HG03139 (cell line): ENCODE measurements around the gene SPPL2A.
"Not testable (repeated sequence)": the region's sequence is repeated elsewhere in the genome, so short reads cannot be mapped to it uniquely, and the experiment has no call there.

ENCODE experiments used
- ATAC-seq: cut with Tn5 transposase; IDR thresholded peaks from one replicate; pipeline ENCODE4 v1.9.1; 2021; ENCODE audit not compliant: unreplicated experiment

The SPPL2A gene

DNA sequence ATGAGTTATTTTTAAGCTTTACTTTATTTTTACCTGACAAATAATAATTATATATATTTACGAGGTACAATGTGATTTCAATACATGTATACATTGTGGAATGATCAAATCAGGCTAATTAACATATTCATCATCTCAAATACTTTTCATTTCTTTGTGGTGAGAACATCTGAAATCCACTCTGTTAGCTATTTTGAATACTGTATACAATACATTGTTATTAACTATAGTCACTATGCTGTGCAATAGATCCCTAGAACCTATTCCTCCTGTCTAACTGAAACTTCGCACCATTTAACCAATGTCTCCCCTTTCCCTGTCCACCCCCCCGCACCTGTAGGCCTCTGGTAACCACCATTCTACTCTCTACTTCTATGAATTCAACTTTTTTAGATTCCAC lies 7.9 kb upstream of the SPPL2A start:
- ATAC-seq: no peak

DNA sequence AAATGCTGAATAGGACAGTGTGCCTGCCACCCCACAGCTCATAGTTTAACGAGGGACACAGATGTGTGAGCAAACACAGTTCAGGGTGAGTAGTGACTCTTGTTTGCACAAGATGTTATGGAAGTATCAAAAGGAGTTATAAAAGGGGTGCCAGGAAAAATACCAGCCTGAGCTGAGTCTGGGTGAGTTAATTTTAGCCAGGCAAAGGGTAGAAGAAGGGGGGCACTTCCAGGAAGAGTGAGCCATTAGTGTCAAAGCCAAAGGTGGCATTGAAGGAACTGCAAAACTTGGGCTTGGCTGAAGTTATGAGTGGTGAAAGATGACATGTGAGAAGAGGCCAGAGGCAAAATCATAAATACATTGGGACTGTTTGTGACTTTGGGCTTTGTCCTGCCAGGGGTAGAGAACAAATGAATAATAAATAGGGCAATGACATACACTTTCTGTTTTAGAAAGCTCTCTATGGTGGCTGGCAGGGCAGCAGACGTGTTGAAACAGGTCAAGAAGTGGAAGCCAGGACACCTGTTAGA lies 1.9 kb upstream of the SPPL2A start:
- ATAC-seq: no peak

DNA sequence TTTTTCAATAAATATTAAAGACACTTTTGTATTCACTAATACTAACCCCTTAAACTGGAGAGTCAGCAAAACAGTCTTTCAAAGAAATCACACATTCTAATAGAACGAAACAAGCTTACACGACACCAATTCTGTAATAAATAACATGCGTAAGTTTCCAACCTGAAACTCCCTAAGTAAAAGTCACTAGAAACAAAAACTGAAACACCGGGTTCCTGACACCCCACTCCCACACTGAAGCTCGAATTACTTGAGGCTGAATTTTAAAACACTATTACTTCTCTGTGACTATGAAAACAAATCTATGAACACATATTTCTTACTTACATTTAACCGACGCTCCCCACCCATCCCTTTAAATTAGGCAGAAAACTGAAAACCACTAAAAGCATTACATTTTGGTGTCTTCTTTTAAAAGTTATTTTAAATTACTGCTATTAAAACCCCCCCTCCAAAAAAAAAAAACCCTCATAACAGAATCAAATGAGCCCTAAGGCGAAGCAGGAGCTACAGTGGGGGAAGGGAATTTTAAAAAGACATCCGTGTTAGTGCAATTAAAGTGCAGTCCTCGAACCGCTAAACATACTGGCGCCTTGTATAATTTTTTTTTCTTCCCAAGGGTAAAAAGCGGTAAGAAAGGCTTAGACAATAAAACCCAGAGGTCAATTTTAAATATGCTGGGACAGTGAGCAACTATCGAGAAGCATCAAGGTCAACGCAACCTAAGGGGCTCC lies 878 bp downstream of the SPPL2A start:
- no peak for ATAC-seq

DNA sequence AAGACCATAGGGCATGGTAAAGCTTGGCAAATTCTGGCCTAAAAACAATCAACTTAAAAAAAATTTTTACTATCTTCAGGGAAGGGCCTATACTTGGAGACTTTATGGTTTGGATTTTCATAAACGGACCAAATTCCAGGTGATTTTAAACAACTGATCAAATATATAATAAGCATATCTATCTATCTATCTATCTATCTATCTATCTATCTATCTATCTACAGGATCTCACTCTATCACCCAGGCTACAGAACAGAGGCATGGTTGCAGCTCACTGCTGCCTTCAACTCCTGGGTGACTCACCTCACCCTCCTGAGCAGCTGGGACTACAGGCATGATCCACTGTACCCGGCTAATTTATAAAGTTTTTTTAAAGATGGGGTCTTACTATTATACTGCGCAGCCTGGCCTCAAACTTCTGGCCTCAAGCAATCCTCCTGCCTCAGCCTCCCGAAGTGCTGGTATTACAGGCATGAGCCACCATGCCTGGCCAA lies 6.7 kb downstream of the SPPL2A start:
- no peak for ATAC-seq

DNA sequence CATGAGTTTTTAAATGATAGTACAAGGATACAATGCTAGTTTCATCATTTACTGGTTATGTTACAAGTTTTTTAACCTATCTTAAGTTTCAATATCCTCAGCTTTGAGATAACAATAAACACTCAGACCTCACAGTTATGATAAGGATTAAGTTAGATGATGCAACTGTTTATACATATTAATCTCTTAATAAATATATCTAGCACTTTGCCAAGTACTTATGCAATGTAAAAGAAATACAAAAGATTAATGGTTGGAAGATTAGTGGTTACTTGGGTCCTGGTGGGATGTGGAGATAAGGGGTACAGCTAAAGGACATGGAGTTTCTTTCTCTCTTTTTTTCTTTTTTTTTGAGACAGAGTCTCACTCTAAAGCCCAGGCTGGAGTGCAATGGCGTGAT lies 12.0 kb downstream of the SPPL2A start:
- no peak for ATAC-seq

DNA sequence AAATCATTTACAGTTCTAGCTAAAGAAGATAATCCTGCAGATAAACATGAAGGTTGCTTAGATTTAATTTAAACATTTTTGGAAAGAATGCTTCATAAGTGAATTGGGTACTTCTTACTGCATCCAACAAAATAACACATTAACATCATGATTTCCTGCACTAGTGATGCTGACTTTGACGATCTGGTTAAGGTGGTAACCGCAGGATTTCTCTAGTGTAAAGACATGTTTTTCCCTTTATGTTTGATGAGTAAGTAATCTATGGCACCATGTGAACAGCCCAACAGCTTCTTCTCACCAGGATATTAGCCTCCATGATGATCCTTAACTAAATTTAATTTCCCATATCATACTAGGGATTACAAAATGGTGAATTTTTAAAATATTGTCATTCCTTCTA lies 14.1 kb downstream of the SPPL2A start:
- ATAC-seq: no peak

DNA sequence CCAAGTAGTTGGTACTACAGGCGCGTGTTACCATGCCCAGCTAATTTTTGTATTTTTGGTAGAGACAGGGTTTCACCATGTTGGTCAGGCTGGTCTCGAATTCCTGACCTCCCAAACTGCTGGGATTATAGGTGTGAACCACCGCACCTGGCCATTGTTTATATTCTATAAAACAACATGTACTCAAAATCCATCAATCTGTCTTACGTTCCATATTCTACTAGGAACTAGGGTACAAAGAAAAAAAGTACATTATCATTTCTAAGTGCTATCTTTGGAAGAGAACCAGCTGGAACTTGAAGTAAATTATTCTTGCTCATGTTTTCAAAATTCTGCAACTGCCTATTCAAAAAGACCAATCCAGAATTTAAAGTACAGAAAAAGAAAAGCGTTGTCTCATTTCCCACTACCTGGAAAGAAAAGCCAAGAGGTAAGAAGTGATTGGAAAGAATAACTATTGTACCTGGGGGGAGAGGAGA lies 15.2 kb downstream of the SPPL2A start:
- no peak for ATAC-seq

DNA sequence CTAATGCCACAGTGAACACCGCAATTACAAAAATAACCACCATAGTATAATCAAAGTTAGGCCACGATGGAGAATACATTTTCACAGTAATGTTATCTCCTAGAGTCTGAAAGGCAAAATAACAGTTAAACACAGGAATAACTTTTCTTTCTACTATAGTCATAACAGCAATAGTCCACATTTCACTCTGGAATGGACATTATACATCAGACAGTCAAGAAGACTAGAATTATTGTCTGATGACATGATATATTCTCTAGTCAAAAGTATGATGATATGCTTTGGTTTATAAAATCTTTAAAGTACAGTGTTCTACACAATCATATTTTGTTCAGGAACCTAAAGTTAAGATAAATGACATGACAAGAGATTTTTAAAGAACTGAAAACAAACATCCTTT lies 18.0 kb downstream of the SPPL2A start:
- no peak for ATAC-seq

DNA sequence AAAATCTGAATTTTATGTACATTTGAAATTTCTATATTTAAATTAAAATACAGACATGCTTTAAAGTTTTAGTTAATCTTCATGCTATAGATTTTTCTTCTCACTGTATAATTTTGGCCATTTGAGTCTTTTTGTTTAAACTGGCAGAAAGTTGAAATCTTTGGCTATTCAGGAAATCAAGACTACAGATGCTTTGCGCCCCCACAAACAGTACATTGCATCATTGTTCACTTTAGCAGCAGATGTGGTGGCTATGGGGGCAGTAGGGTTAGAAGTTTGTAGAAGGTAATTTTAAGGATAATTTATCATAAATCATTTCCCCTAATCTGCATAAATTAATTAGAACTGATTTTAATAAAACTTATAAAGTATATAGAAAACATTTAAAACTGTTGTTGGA lies 20.9 kb downstream of the SPPL2A start:
- ATAC-seq: no peak

DNA sequence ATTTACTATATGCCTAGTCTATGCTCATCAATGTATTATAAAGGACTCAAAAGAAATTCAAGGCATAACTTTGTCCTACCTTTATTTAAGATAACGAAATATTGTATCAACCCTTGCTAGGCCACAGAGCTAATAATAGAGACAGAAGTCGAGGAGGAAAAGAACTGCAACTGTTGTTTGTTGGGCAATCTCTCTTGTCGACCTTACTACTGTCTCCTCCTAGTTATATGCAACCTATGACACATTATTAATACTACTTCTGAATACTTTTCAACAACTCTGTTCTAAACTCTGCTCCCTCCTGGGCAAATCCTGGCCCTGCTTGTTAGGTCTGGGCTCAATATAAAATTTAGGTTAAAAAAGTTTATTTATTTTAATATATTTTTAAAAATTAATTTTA lies 24.6 kb downstream of the SPPL2A start:
- no peak for ATAC-seq

DNA sequence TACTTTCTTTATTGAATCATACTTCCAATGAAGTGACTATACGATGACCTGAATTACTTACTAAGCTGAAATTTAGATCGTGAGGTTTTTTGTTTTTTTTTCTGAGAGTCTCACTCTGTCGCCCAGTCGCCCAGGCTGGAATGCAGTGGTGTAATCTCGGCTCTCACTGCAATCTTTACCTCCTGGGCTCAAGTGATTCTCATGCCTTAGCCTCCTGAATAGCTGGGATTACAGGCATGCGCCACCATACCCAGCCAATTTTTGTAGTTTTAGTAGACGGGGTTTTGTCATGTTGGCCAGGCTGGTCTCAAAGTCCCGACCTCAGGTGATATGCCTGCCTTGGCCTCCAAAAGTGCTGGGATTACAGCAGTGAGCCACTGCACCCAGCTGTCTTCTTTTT lies 28.7 kb downstream of the SPPL2A start:
- no peak for ATAC-seq

DNA sequence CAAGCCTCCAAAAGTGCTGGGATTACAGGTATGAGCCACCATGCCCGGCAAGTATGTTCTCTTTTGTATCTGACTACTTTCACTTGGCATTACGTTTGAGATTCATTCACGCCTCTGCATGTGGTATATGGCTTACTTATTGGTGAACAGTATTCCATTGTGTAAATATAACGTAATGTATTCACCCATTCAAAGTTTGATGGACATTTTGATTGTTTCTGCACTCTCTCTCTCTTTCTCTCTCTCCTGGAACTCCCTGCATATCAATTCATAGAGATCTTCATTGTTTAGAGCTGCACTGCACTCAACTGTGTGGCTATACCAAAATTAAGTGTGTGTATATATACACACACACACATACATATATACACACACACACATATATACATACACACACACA lies 30.4 kb downstream of the SPPL2A start:
- ATAC-seq: no peak

DNA sequence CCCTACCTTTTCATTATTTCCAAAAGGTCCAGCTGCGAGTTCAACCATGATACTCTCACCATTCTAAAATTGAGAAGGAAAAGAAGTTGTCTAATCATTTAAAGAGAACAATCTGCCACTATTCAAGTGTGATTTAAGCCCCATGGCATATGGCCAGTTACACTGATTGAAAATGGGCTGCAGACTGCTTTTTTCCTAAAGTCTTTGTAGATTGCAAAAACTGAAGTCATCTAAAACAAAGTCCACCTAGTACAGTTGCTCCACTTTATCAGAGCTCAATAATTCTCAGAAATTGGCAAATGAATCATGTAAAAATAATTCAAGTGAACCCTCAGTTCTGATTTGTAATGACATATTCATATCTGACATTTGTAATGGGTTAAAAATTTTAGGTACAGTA lies 39.2 kb downstream of the SPPL2A start:
- no peak for ATAC-seq

DNA sequence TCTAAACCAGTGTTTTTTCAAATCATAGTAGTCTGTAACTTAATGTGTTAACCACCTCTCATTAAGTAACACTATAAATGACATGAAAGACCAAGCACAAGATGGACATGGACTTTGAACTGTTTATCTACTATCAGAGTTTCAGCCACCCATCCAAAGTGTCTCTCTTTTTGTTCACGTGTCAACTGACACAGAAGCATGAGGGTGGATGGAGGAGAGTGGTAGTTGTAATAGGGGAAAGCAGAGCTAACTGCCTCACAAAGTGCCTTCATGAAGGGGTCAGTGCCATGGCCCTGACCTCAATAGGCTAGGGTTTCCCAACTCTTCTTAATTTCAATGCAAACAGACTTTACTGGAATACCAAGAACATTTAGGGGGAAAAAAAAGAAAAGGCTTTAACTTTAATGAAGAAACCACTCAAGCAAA lies 46.8 kb downstream of the SPPL2A start:
- no peak for ATAC-seq

DNA sequence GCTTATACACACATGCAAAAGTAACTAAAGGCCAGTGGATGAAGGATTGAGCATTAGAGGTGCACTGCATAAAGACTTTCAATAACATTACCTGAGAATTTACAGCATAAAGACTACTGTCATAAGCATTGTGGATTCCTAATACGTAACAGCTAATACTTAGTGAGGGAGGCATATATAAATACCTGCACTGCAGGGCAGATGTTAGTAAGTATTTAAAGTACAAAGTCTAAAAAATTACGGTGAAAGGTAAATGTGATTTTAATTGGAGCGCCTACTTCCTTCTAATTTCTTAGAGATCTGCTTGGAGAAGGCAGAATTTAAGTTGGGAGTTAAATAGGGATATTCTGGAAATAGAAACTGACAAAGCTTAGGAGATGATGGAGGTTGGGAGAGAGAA lies 53.5 kb downstream of the SPPL2A start:
- ATAC-seq: no peak

DNA sequence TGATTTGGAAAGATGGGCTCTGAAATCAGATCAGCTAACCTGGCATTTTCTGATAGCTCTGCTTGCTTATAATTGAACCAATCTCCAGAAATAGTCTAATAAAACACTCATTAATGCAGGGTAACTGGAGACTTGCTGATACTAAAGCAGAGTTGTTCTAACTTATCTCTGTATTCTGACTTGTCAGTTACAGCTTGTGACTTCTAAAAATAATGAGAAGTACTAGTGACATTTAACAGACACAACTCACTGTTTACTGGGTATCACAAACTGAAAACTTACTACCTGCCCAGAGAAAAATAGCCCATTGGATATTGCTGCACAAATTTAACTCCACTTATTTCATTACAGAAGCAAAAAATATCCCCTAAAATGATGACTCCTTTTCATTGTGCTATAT lies 54.9 kb downstream of the SPPL2A start:
- no peak for ATAC-seq

DNA sequence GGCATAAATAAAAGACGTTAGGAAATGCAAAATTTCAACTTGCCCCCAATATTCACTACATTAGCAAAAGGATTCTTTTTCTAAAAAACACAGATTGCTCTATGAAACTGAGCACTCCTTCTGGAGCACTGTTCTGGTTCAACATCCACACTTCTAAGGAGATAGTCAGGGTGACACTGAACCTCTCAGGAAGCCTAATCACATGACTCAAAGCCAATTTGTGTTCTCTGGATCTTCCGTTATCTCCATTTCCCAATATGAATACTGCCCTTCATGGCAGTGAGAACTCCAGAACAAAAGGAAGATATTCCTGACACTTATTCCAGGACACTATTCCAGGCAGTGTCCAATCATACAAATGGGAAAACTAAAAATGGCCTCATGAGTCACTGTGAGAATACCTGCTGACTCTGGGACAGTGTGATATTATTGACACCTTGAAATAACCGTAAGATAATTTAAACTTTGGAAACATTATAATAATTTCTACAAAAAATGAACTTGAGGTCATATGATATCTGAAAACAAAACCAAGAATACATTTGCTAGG lies 57.6 kb downstream of the SPPL2A start:
- ATAC-seq: no peak

DNA sequence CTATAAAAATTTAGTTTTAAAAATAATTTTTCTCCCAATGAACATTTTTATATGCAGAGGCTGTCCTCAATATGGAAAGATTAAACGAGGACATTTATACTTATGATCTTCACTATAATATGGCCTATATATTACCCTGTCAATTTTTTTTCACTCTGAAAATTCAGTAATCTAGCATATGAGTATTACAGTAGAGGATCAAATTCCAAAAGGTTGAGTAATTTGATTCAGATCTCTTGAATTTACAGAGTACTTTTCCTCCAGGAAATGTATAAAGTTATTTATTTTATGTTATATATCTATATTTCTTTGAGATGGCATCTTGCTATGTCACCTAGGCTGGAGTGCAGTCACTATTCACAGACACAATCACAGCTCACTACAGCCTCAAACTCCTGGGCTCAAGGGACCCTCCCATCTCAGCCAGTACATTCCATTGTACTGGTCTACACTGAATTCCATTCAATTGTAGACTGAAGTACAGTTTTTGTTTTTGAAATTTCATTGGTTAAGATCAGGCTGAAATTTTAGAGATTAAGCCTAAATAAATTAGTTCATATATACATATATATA lies 62.7 kb downstream of the SPPL2A start:
- no peak for ATAC-seq

DNA sequence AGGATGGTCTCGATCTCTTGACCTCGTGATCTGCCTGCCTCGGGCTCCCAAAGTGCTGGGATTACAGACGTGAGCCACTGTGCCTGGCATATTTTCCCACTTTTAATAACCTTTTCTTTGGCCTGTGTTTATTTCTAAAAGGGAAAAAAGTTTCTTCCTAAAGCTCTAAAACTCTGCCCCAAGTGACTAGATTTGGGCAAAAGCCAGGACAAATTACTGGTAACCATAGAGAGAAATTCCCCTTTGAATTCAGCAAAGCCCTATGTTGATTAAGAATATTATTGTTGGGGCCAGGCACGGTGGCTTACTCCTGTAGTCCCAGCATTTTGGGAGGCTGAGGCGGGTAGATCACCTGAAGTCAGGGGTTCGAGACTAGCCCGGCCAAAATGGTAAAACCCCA lies 67.4 kb downstream of the SPPL2A start:
- ATAC-seq: no peak

DNA sequence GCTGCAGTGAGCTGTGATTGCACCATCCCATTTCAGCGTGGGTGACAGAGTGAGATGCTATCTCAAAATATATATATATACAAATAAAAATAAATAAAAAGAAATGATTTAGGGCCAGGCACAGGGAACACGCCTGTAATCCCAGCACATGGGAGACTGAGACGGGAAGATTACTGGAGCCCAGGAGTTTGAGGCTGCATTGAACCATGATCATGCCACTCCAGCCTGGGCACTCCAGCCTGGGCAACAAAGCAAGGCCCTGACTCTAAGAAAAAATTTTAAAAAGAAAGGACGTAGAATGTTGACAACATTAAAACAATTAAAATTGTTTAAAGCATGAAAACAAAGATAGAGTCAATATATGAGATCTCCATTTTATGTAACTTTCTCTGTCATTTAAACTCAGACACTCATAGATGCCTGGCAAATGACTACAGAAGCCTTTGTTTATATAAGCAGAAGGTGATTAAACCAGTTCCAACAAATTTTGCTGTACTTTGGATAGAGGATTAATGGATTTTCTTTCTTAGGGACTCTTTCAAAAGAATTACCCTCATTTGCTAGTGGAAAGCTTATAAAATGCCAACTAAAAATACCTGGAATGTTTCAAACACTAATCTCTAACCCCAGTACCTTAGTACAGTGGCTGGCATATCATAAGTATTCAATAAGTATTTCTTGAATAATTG lies 68.3 kb downstream of the SPPL2A start:
- ATAC-seq: no peak

DNA sequence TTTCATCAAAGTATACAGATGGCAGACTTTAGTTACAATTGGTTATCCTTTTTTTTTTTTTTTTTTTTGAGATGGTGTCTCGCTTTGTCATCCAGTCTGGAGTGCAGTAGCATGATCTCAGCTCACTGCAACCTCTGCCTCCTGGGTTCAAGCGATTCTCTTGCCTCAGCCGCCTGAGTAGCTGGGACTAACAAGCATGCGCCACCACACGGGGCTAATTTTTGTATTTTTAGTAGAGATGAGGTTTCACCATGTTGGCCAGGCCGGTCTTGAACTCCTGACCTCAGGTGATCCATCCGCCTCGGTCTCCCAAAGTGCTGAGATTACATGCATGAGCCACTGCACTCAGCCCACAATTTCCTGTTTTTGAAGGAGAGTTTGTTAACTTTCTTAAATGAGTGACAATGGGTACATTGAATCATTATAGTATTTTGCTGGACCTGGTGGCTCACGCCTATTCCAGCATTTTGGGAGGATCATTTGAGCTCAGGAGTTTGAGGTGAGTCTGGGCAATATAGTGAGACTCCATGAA lies 70.8 kb downstream of the SPPL2A start:
- not testable (repeated sequence) for ATAC-seq
